Erythroblast (primary cell): ENCODE data around the gene PGC.

Experiments used
- GATA1 ChIP-seq: IDR thresholded peaks from 2 replicates; pipeline ENCODE4 v1.6.1; 2011; ENCODE audit warnings: low read depth, mild to moderate bottlenecking, control low read depth, low read length, moderate library complexity
- POLR2A ChIP-seq: IDR thresholded peaks from 2 replicates; pipeline ENCODE4 v1.6.1; 2011; ENCODE audit warnings: mild to moderate bottlenecking, low read length

GRCh38 chr6:41723530-41724227 is 23.5 kb downstream of the PGC start:
- TF ChIP-seq POLR2A (no peak), GATA1 (no peak)
